ENCODE measurements around the gene TMEM135. TPM values are rescaled to one million over a fixed set of nuclear protein-coding genes. Genes with fewer than 3 reads are reported as not detected.
"Not testable (repeated sequence)": the region's sequence is repeated elsewhere in the genome, so short reads cannot be mapped to it uniquely, and the experiment has no call there.

TMEM135 gene
- total RNA-seq, 1 experiment from 2014 or later = 95.2 TPM

GRCh38 chr11:87020764-87021365 lies 16.9 kb upstream of the TMEM135 start:
- no peak overlapping the region for H3K4me3 Mint-ChIP-seq (ENCODE audit: unreplicated experiment)
- H3K9me3 ChIP-seq = no peaks in the 10 kb centered on the region
- H3K4me1 Mint-ChIP-seq (ENCODE audit: low read depth, unreplicated experiment) = peaks cover 27% of the 10 kb centered on the region
- TF ChIP-seq CTCF (IDR thresholded peaks at IDR 0.05; ENCODE audit: insufficient read depth in 1 of 2, low read depth in 1 of 2, low read length in 1 of 2, severe bottlenecking in 1 of 2, unreplicated experiment in 1 of 2) = no peak
- H3K36me3 Mint-ChIP-seq (ENCODE audit: insufficient read depth, unreplicated experiment) = no peaks in the 10 kb centered on the region
- intact Hi-C loops (cut with micrococcal nuclease; ENCODE audit: unreplicated experiment) = no loop called here
- H3K36me3 ChIP-seq (ENCODE audit: control insufficient read depth, insufficient read depth, low read length) = no peaks in the 10 kb centered on the region
- CTCF ChIA-PET = interaction anchor here (0.5 to 0.7 kb wide), 2 partner anchors 17 to 84 kb away, joined by 3 to 4 read pairs; partner anchors contain the start of gene TMEM135
- BruUV-seq (replicated peaks) = no TSS peak
- no peaks in the 10 kb centered on the region for H3K27me3 Mint-ChIP-seq (ENCODE audit: insufficient read depth, unreplicated experiment)
- no peak overlapping the region for H3K27ac Mint-ChIP-seq (ENCODE audit: unreplicated experiment)
- no peaks in the 10 kb centered on the region for H3K27me3 ChIP-seq (replicated peaks; ENCODE audit: control insufficient read depth, insufficient read depth, low read length)
- DNase-seq = no peak
- H3K9me3 Mint-ChIP-seq (ENCODE audit: unreplicated experiment) = peaks cover 10% of the 10 kb centered on the region
- no peak overlapping the region for H3K4me3 ChIP-seq (ENCODE audit: low read depth, low read length)
- POLR2A ChIA-PET = no interaction called here
- peaks cover 15% of the 10 kb centered on the region for H3K4me1 ChIP-seq

GRCh38 chr11:87022254-87022653 lies 15.5 kb upstream of the TMEM135 start:
- intact Hi-C loops (cut with micrococcal nuclease; ENCODE audit: unreplicated experiment) = no loop called here
- TF ChIP-seq CTCF (IDR thresholded peaks at IDR 0.05; ENCODE audit: insufficient read depth in 1 of 2, low read depth in 1 of 2, low read length in 1 of 2, severe bottlenecking in 1 of 2, unreplicated experiment in 1 of 2) = no peak
- Mint-ChIP-seq H3K27ac (ENCODE audit: unreplicated experiment) (peak overlapping the region; percentile 3), H3K36me3 (ENCODE audit: insufficient read depth, unreplicated experiment) (no peaks in the 10 kb centered on the region), H3K4me1 (ENCODE audit: low read depth, unreplicated experiment) (peaks cover 15% of the 10 kb centered on the region), H3K9me3 (ENCODE audit: unreplicated experiment) (peaks cover 21% of the 10 kb centered on the region), H3K27me3 (ENCODE audit: insufficient read depth, unreplicated experiment) (no peaks in the 10 kb centered on the region), H3K4me3 (ENCODE audit: unreplicated experiment) (no peak overlapping the region)
- ChIA-PET POLR2A (interaction anchor here (0.7 kb wide), 1 partner anchor 65 kb away, joined by 3 read pairs; no protein-coding TSS in a partner anchor), CTCF (interaction anchor here (0.8 kb wide), 1 partner anchor 27 kb away, joined by 3 read pairs; no protein-coding TSS in a partner anchor)
- peaks cover 4% of the 10 kb centered on the region; the same call in 1 of the 2 replicates for H3K4me1 ChIP-seq
- DNase-seq = no peak
- no peak overlapping the region for H3K4me3 ChIP-seq (ENCODE audit: low read depth, low read length)
- no peaks in the 10 kb centered on the region for H3K36me3 ChIP-seq (ENCODE audit: control insufficient read depth, insufficient read depth, low read length)
- no TSS peak for BruUV-seq (replicated peaks)
- H3K27me3 ChIP-seq (replicated peaks; ENCODE audit: control insufficient read depth, insufficient read depth, low read length) = no peaks in the 10 kb centered on the region
- peaks cover 4% of the 10 kb centered on the region; the same call in 1 of the 2 replicates for H3K9me3 ChIP-seq

- peaks cover 4% of the 10 kb centered on the region; the same call in 1 of the 2 replicates for H3K9me3 ChIP-seq
- H3K9me3 Mint-ChIP-seq (ENCODE audit: unreplicated experiment) = peaks cover 21% of the 10 kb centered on the region
- H3K4me3 ChIP-seq (ENCODE audit: low read depth, low read length) = no peak overlapping the region
- H3K36me3 Mint-ChIP-seq (ENCODE audit: insufficient read depth, unreplicated experiment) = no peaks in the 10 kb centered on the region
- H3K4me3 Mint-ChIP-seq (ENCODE audit: unreplicated experiment) = no peak overlapping the region
- no peaks in the 10 kb centered on the region for H3K4me1 ChIP-seq
- peak overlapping the region; percentile 3 for H3K27ac Mint-ChIP-seq (ENCODE audit: unreplicated experiment)
- no TSS peak for BruUV-seq (replicated peaks)
- intact Hi-C loops (cut with micrococcal nuclease; ENCODE audit: unreplicated experiment) = no loop called here
- DNase-seq = no peak
- no peaks in the 10 kb centered on the region for H3K36me3 ChIP-seq (ENCODE audit: control insufficient read depth, insufficient read depth, low read length)
- no peaks in the 10 kb centered on the region for H3K27me3 ChIP-seq (replicated peaks; ENCODE audit: control insufficient read depth, insufficient read depth, low read length)
- ChIA-PET CTCF (interaction anchor here (0.8 kb wide), 1 partner anchor 27 kb away, joined by 3 read pairs; no protein-coding TSS in a partner anchor), POLR2A (interaction anchor here (0.7 kb wide), 1 partner anchor 66 kb away, joined by 3 read pairs; no protein-coding TSS in a partner anchor)
- H3K4me1 Mint-ChIP-seq (ENCODE audit: low read depth, unreplicated experiment) = peaks cover 15% of the 10 kb centered on the region
- TF ChIP-seq CTCF (IDR thresholded peaks at IDR 0.05; ENCODE audit: insufficient read depth in 1 of 2, low read depth in 1 of 2, low read length in 1 of 2, severe bottlenecking in 1 of 2, unreplicated experiment in 1 of 2) = no peak
- H3K27me3 Mint-ChIP-seq (ENCODE audit: insufficient read depth, unreplicated experiment) = no peaks in the 10 kb centered on the region
Measured at GRCh38 chr11:87022738-87023137, 15.0 kb upstream of the TMEM135 start.

- Mint-ChIP-seq H3K9me3 (ENCODE audit: unreplicated experiment) (peaks cover 21% of the 10 kb centered on the region), H3K4me1 (ENCODE audit: low read depth, unreplicated experiment) (peaks cover 23% of the 10 kb centered on the region)
- H3K9me3 ChIP-seq; DNase-seq; intact Hi-C loops (cut with micrococcal nuclease; ENCODE audit: unreplicated experiment); H3K27ac Mint-ChIP-seq (ENCODE audit: unreplicated experiment); H3K36me3 Mint-ChIP-seq (ENCODE audit: insufficient read depth, unreplicated experiment); H3K36me3 ChIP-seq (ENCODE audit: control insufficient read depth, insufficient read depth, low read length); H3K4me3 ChIP-seq (ENCODE audit: low read depth, low read length); H3K27me3 ChIP-seq (replicated peaks; ENCODE audit: control insufficient read depth, insufficient read depth, low read length); POLR2A ChIA-PET; CTCF ChIA-PET; H3K27me3 Mint-ChIP-seq (ENCODE audit: insufficient read depth, unreplicated experiment); BruUV-seq (replicated peaks); H3K4me3 Mint-ChIP-seq (ENCODE audit: unreplicated experiment): not testable (repeated sequence)
- H3K4me1 ChIP-seq = peaks cover 24% of the 10 kb centered on the region
Measured at GRCh38 chr11:87026415-87026814, 11.3 kb upstream of the TMEM135 start.
